ENCODE results near the gene ACMSD. TPM values are rescaled to one million over a fixed set of nuclear protein-coding genes. Genes with fewer than 3 reads are reported as not detected.

ACMSD gene
- total RNA-seq, 2 experiments from 2014 or later, result not detected

DNA sequence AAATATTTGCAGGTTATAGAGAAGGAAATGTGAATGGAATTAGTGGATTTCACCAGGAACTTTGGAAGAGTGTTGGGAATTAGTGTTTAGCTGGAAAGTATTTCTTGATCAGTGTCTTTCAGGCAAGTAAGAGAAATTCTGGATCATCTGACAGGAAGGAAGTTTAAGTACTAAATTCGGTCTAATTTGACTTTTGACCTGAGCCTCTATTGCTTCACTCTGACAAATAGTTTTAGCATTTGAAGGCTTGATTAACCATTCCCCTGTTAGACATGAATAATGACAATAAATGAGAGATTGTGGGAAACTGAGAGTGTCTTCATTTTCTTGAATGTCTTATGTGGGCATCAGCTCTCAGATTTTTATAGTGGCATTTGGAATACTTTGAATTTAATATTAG is 96.2 kb downstream of the ACMSD start:
- peaks cover 96% of the 10 kb centered on the region for H3K36me3 ChIP-seq (ENCODE audit: insufficient read depth, low read length)
- CTCF ChIA-PET (ENCODE audit: unreplicated experiment), result no interaction called here
- H3K4me1 ChIP-seq (ENCODE audit: insufficient read depth, low read length, poor library complexity, severe bottlenecking), result peaks cover 26% of the 10 kb centered on the region
- intact Hi-C loops (cut with micrococcal nuclease; ENCODE audit: unreplicated experiment), result no loop called here
- H3K4me3 ChIP-seq (ENCODE audit: low read depth, low read length, poor library complexity, severe bottlenecking), result no peak overlapping the region
- H3K9me3 ChIP-seq (ENCODE audit: low read length), result no peaks in the 10 kb centered on the region
- BruUV-seq (replicated peaks), result no TSS peak
- H3K79me2 ChIP-seq (ENCODE audit: insufficient read depth, low read depth, low read length), result peaks cover 99% of the 10 kb centered on the region
- no peak for DNase-seq (ENCODE audit: low spot score)
- H3K9me2 ChIP-seq (ENCODE audit: insufficient read depth, low read length), result no peaks in the 10 kb centered on the region
- H3K4me2 ChIP-seq (ENCODE audit: low read length), result peak overlapping the region; percentile 46
- TF ChIP-seq EZH2phosphoT487 (IDR thresholded peaks at IDR 0.05; ENCODE audit: borderline replicate concordance, low read depth, low read length), result no peak
- TF ChIP-seq, protein P1, sequence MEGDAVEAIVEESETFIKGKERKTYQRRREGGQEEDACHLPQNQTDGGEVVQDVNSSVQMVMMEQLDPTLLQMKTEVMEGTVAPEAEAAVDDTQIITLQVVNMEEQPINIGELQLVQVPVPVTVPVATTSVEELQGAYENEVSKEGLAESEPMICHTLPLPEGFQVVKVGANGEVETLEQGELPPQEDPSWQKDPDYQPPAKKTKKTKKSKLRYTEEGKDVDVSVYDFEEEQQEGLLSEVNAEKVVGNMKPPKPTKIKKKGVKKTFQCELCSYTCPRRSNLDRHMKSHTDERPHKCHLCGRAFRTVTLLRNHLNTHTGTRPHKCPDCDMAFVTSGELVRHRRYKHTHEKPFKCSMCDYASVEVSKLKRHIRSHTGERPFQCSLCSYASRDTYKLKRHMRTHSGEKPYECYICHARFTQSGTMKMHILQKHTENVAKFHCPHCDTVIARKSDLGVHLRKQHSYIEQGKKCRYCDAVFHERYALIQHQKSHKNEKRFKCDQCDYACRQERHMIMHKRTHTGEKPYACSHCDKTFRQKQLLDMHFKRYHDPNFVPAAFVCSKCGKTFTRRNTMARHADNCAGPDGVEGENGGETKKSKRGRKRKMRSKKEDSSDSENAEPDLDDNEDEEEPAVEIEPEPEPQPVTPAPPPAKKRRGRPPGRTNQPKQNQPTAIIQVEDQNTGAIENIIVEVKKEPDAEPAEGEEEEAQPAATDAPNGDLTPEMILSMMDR (conservative IDR thresholded peaks at IDR 0.05; ENCODE audit: low read length), result no peak
- no peak overlapping the region for H2AFZ ChIP-seq (ENCODE audit: low read length)
- POLR2A ChIA-PET, result interaction anchor here (0.6 to 1.8 kb wide), 4 partner anchors 9 to 29 kb away, joined by 3 to 5 read pairs (median 4); no protein-coding TSS in a partner anchor
- no peak overlapping the region for H3K27ac ChIP-seq (ENCODE audit: low read depth, low read length, poor library complexity, severe bottlenecking)
- H4K20me1 ChIP-seq (ENCODE audit: insufficient read depth, low read length), result peaks cover 35% of the 10 kb centered on the region

DNA sequence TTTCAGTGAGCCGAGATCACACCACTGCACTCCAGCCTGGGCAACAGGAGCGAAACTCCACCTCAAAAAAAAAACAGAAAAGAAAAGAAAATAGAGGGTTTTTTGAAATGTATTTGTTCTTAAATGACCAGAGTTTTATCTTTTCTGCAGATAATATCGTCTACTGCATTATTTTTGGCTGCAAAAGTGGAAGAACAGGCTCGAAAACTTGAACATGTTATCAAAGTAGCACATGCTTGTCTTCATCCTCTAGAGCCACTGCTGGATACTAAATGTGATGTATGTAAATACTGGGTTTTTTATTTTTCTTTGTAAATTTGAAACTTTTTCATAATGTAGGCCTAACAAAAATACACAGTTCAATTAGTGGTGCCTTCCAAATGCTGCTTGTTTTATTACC is 98.3 kb downstream of the ACMSD start:
- BruUV-seq (replicated peaks), result no TSS peak
- no peak overlapping the region for H3K27ac ChIP-seq (ENCODE audit: low read depth, low read length, poor library complexity, severe bottlenecking)
- H3K9me3 ChIP-seq (ENCODE audit: low read length), result no peaks in the 10 kb centered on the region
- intact Hi-C loops (cut with micrococcal nuclease; ENCODE audit: unreplicated experiment), result no loop called here
- no peak overlapping the region for H3K4me2 ChIP-seq (ENCODE audit: low read length)
- no peaks in the 10 kb centered on the region for H3K9me2 ChIP-seq (ENCODE audit: insufficient read depth, low read length)
- ChIA-PET POLR2A (no interaction called here), CTCF (ENCODE audit: unreplicated experiment) (no interaction called here)
- H3K36me3 ChIP-seq (ENCODE audit: insufficient read depth, low read length), result peaks cover 98% of the 10 kb centered on the region
- TF ChIP-seq, protein P1 (conservative IDR thresholded peaks at IDR 0.05; ENCODE audit: low read length), result no peak
- TF ChIP-seq EZH2phosphoT487 (IDR thresholded peaks at IDR 0.05; ENCODE audit: borderline replicate concordance, low read depth, low read length), result no peak
- peaks cover 84% of the 10 kb centered on the region for H3K79me2 ChIP-seq (ENCODE audit: insufficient read depth, low read depth, low read length)
- H3K4me1 ChIP-seq (ENCODE audit: insufficient read depth, low read length, poor library complexity, severe bottlenecking), result peaks cover 26% of the 10 kb centered on the region
- no peak overlapping the region for H2AFZ ChIP-seq (ENCODE audit: low read length)
- peaks cover 27% of the 10 kb centered on the region for H4K20me1 ChIP-seq (ENCODE audit: insufficient read depth, low read length)
- no peak overlapping the region for H3K4me3 ChIP-seq (ENCODE audit: low read depth, low read length, poor library complexity, severe bottlenecking)
- no peak for DNase-seq (ENCODE audit: low spot score)

DNA sequence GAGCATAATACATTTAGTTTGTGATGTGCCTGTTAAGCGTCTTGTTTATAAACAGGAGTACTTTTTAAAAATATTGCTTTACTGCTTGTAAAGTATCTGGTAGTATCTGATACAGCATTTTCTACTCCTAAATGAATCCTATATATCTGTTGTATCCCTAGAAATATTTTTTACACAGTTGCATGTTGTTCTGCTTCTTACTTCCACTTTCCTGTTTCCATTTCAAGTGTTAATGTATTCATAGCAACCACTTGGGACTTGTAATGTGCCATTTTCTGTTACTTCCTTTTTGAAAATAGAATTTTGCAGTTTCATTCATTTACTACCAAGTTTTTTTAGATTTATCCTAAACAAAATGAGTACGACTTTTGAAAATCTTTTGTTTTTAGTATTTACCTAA is 105.1 kb downstream of the ACMSD start:
- BruUV-seq (replicated peaks), result no TSS peak
- H3K9me2 ChIP-seq (ENCODE audit: insufficient read depth, low read length), result no peaks in the 10 kb centered on the region
- H3K36me3 ChIP-seq (ENCODE audit: insufficient read depth, low read length), result peaks cover 94% of the 10 kb centered on the region
- CTCF ChIA-PET (ENCODE audit: unreplicated experiment), result no interaction called here
- peak overlapping the region; percentile 30; the same call in 1 of the 2 replicates for H3K4me2 ChIP-seq (ENCODE audit: low read length)
- intact Hi-C loops (cut with micrococcal nuclease; ENCODE audit: unreplicated experiment), result loop anchor here (1.0 kb wide), 1 partner anchor 12 kb away; no protein-coding TSS in a partner anchor
- peaks cover 4% of the 10 kb centered on the region; the same call in 1 of the 2 replicates for H4K20me1 ChIP-seq (ENCODE audit: insufficient read depth, low read length)
- H2AFZ ChIP-seq (ENCODE audit: low read length), result no peak overlapping the region
- H3K79me2 ChIP-seq (ENCODE audit: insufficient read depth, low read depth, low read length), result peaks cover 33% of the 10 kb centered on the region; the same call in 1 of the 2 replicates
- peak; percentile 22 for DNase-seq (ENCODE audit: low spot score)
- H3K9me3 ChIP-seq (ENCODE audit: low read length), result no peaks in the 10 kb centered on the region
- no peak overlapping the region for H3K4me3 ChIP-seq (ENCODE audit: low read depth, low read length, poor library complexity, severe bottlenecking)
- peaks cover 17% of the 10 kb centered on the region for H3K4me1 ChIP-seq (ENCODE audit: insufficient read depth, low read length, poor library complexity, severe bottlenecking)
- H3K27ac ChIP-seq (ENCODE audit: low read depth, low read length, poor library complexity, severe bottlenecking), result peak overlapping the region; percentile 18
- POLR2A ChIA-PET, result no interaction called here
- TF ChIP-seq, protein P1 (conservative IDR thresholded peaks at IDR 0.05; ENCODE audit: low read length), result no peak
- no peak for TF ChIP-seq EZH2phosphoT487 (IDR thresholded peaks at IDR 0.05; ENCODE audit: borderline replicate concordance, low read depth, low read length)

Measured in OCI-LY7 (cell line).